GM19351 (cell line): Measurements from ENCODE around the gene OR8D1.
A peak's percentile ranks its signal among the peaks of the same experiment; 100 is the strongest.
"Not testable (repeated sequence)": the region's sequence is repeated elsewhere in the genome, so short reads cannot be mapped to it uniquely, and the experiment has no call there.

Experiments used
- ATAC-seq: cut with Tn5 transposase; IDR thresholded peaks from one replicate; pipeline ENCODE4 v1.9.1; 2021; ENCODE audit warnings: mild to moderate bottlenecking, moderate library complexity; ENCODE audit not compliant: unreplicated experiment

Gene OR8D1

GRCh38 chr11:124294687-124295086, 19.1 kb downstream of the OR8D1 start:
- ATAC-seq: no peak

- peak; percentile 64 for ATAC-seq
These were observed 28.0 kb downstream of the OR8D1 start for GRCh38 chr11:124285610-124286344.

GRCh38 chr11:124278261-124278660, 35.5 kb downstream of the OR8D1 start:
- no peak for ATAC-seq

- ATAC-seq: no peak
These were observed 35.9 kb downstream of the OR8D1 start for GRCh38 chr11:124277804-124278203.

GRCh38 chr11:124277207-124277606, 36.5 kb downstream of the OR8D1 start:
- ATAC-seq: no peak

GRCh38 chr11:124276081-124276480, 37.7 kb downstream of the OR8D1 start:
- ATAC-seq: no peak

- ATAC-seq: no peak
These were observed 39.7 kb downstream of the OR8D1 start for GRCh38 chr11:124274000-124274399.

- not testable (repeated sequence) for ATAC-seq
These were observed 42.9 kb downstream of the OR8D1 start for GRCh38 chr11:124270886-124271285.

GRCh38 chr11:124265041-124265440, 48.7 kb downstream of the OR8D1 start:
- ATAC-seq: not testable (repeated sequence)

GRCh38 chr11:124256076-124256475, 57.7 kb downstream of the OR8D1 start, which contains the start of gene OR8G5:
Gene OR8G5 (plus strand): TSS chr11:124256376. CDS start chr11:124264932, 8,556 bp downstream.
- ATAC-seq: no peak
